Vagina (tissue), 2 donors: ENCODE results near the gene ENTHD1. TPM values are rescaled to one million over a fixed set of nuclear protein-coding genes. Genes with fewer than 3 reads are reported as not detected.

ENCODE experiments used
- DNase-seq, 2 donors: peaks; one replicate each; pipeline ENCODE4 v3.0.0-alpha.2; 2017; ENCODE audit errors: extremely low spot score in 2 of 2
- H3K27ac ChIP-seq: fragments of 200-600 bp; sonication (generic); one replicate; pipeline ENCODE4 v1.5.1; 2019
- H3K27me3 ChIP-seq: fragments of 200-600 bp; sonication (generic); one replicate; pipeline ENCODE4 v1.5.1; 2019
- H3K36me3 ChIP-seq, 2 donors: fragments of 200-600 bp; sonication (generic); one replicate each; pipeline ENCODE4 v1.5.1; 2017 to 2019
- H3K4me1 ChIP-seq: fragments of 200-600 bp; sonication (generic); one replicate; pipeline ENCODE4 v1.5.1; 2019
- H3K4me3 ChIP-seq, 2 donors: fragments of 200-600 bp; sonication (generic); 1 replicate in 1 of 2; 2 replicates in 1 of 2; pipeline ENCODE4 v1.5.1; 2016 to 2019
- H3K9me3 ChIP-seq: fragments of 200-600 bp; sonication (generic); one replicate; pipeline ENCODE4 v1.5.1; 2019
- POLR2A ChIP-seq, 2 donors: fragments of 450-650 bp; IDR thresholded peaks; one replicate each; pipeline ENCODE4 v1.6.1; 2017; ENCODE audit warnings: antibody characterized with exemption in 2 of 2, mild to moderate bottlenecking in 2 of 2, moderate library complexity in 2 of 2
- POLR2AphosphoS5 ChIP-seq, 2 donors: sonication (generic); formaldehyde crosslinking; IDR thresholded peaks; one replicate each; pipeline ENCODE4 v1.9.0; 2017; ENCODE audit warnings: antibody characterized with exemption in 2 of 2, mild to moderate bottlenecking in 2 of 2, low read depth in 1 of 2; ENCODE audit not compliant: insufficient read depth in 1 of 2
- intact Hi-C: fragments of 100-400 bp; cut with DNase I; formaldehyde crosslinking; loops from one replicate; pipeline ENCODE4 v1.15.1; 2023
- small RNA-seq: library from RNA; depleted of rRNA; stranded (forward); fragments of <200 nt; gene quantifications from one replicate; pipeline ENCODE3, GENCODE V24; 2016
- total RNA-seq: library from RNA; depleted of rRNA; stranded (reverse); fragments of >200 nt; gene quantifications from one replicate; pipeline ENCODE4 v1.2.3, GENCODE V29; 2016
- TF ChIP-seq, protein P1 (sequence below), 3 experiments: fragments of 450-650 bp in 2 of 3; fragments of 200-600 bp in 1 of 3; sonication (generic) in 1 of 3; IDR thresholded peaks; one replicate each; pipeline ENCODE4 v1.5.1; 2017 to 2019; ENCODE audit warnings: antibody characterized with exemption in 3 of 3, mild to moderate bottlenecking in 2 of 3, moderate library complexity in 2 of 3

The ENTHD1 gene
- total RNA-seq, 1 donor from 2014 or later = not detected

GRCh38 chr22:39697790-39698430 lies 195.7 kb downstream of the ENTHD1 start:
- H3K27me3 ChIP-seq = no peaks in the 10 kb centered on the region
- no peaks in the 10 kb centered on the region for H3K4me1 ChIP-seq
- H3K27ac ChIP-seq = no peak overlapping the region
- H3K4me3 ChIP-seq = no peak overlapping the region
- no peaks in the 10 kb centered on the region for H3K9me3 ChIP-seq
- H3K36me3 ChIP-seq = no peaks in the 10 kb centered on the region
- intact Hi-C loops = no loop called here
- TF ChIP-seq, protein P1, sequence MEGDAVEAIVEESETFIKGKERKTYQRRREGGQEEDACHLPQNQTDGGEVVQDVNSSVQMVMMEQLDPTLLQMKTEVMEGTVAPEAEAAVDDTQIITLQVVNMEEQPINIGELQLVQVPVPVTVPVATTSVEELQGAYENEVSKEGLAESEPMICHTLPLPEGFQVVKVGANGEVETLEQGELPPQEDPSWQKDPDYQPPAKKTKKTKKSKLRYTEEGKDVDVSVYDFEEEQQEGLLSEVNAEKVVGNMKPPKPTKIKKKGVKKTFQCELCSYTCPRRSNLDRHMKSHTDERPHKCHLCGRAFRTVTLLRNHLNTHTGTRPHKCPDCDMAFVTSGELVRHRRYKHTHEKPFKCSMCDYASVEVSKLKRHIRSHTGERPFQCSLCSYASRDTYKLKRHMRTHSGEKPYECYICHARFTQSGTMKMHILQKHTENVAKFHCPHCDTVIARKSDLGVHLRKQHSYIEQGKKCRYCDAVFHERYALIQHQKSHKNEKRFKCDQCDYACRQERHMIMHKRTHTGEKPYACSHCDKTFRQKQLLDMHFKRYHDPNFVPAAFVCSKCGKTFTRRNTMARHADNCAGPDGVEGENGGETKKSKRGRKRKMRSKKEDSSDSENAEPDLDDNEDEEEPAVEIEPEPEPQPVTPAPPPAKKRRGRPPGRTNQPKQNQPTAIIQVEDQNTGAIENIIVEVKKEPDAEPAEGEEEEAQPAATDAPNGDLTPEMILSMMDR (IDR thresholded peaks at IDR 0.05) = no peak
- no peak for TF ChIP-seq POLR2A (IDR thresholded peaks at IDR 0.05)
- no peak for TF ChIP-seq POLR2AphosphoS5 (IDR thresholded peaks at IDR 0.05; ENCODE audit: insufficient read depth in 1 of 2, low read depth in 1 of 2)
- no peak for DNase-seq

DNA sequence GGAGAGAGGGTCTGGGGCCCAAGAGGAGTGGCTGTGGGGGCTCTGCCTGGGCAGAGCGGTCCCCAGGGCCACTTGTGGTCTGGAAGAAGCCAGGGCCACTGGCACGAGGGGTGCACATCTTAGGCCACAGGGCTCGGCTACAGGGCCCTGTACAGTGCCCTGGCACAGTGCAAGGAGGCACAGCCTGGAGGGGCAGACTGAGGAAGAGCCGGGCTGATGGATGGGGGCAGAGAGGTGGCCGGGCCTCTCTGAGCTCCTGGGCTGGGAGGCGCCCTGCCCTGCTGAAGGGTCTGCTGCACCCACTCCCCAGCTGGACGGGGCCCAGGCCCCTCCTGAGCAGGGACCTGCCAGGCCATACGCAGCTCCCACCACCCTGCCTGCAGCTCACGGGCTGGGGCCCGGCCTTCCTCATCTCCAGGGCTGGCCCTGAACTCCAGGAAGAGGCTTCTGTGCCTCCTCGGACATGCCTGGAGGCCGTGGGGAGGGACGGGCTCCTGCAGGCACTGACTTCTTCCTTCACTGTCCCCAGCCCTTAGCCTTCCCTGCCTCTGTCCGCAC lies 199.5 kb downstream of the ENTHD1 start:
- Histone ChIP-seq H3K9me3 (no peaks in the 10 kb centered on the region), H3K27ac (no peak overlapping the region), H3K4me1 (no peaks in the 10 kb centered on the region), H3K36me3 (no peaks in the 10 kb centered on the region), H3K27me3 (no peaks in the 10 kb centered on the region), H3K4me3 (no peak overlapping the region)
- TF ChIP-seq, protein P1 (IDR thresholded peaks at IDR 0.05) = no peak
- DNase-seq = no peak
- intact Hi-C loops = no loop called here

Small RNA genes lying within 50 kb of the gene (small RNA-seq; reads per million reads assigned to genes)
- gene RN7SKP210 = not detected

Other genes starting within 250 kb of the ENTHD1 start
- 12.3 TPM for gene GRAP2, start 7.3 kb upstream of the ENTHD1 start, total RNA-seq
- gene TMA7B, start 66.6 kb upstream of the ENTHD1 start, total RNA-seq = 1.7 TPM
- gene FAM83F, start 101.2 kb upstream of the ENTHD1 start, total RNA-seq = 12.8 TPM